Heart right ventricle (tissue), 16 donors: ENCODE data around the gene BRPF3. TPM values are rescaled to one million over a fixed set of nuclear protein-coding genes. Genes with fewer than 3 reads are reported as not detected.

Experiments used
- ATAC-seq, 8 donors: fragments of 200-7000 bp; cut with Tn5 transposase; one replicate each; pipeline ENCODE4 v1.9.1; 2020; ENCODE audit warnings: mild to moderate bottlenecking in 8 of 8, moderate library complexity in 8 of 8, moderate number of reproducible peaks in 1 of 8
- DNase-seq, 2 donors: peaks; one replicate each; pipeline ENCODE4 v3.0.0-alpha.2; 2020
- H3K27ac ChIP-seq, 10 donors: fragments of 200-600 bp; sonication (generic) in 2 of 10; one replicate each; pipeline versions ENCODE4 v1.5.0 to v1.8.0; 2020 to 2022; ENCODE audit warnings: mild to moderate bottlenecking in 3 of 10
- H3K27me3 ChIP-seq, 7 donors: fragments of 200-600 bp; one replicate each; pipeline ENCODE4 v1.8.0; 2021 to 2022; ENCODE audit warnings: mild to moderate bottlenecking in 2 of 7
- H3K36me3 ChIP-seq, 9 donors: fragments of 200-600 bp; sonication (generic) in 1 of 9; one replicate each; pipeline versions ENCODE4 v1.5.0 to v1.8.0; 2020 to 2022; ENCODE audit warnings: mild to moderate bottlenecking in 2 of 9
- H3K4me1 ChIP-seq, 9 donors: fragments of 200-600 bp; sonication (generic) in 1 of 9; one replicate each; pipeline versions ENCODE4 v1.5.0 to v1.8.0; 2020 to 2022; ENCODE audit warnings: mild to moderate bottlenecking in 4 of 9
- H3K4me3 ChIP-seq, 10 donors: fragments of 200-600 bp; sonication (generic) in 2 of 10; one replicate each; pipeline versions ENCODE4 v1.5.0 to v1.8.0; 2020 to 2022; ENCODE audit warnings: mild to moderate bottlenecking in 7 of 10, moderate library complexity in 2 of 10
- H3K9me3 ChIP-seq, 11 donors: fragments of 200-600 bp in 10 of 11; sonication (generic) in 2 of 11; one replicate each; pipeline versions ENCODE4 v1.5.0 to v1.8.0; 2013 to 2022; ENCODE audit warnings: mild to moderate bottlenecking in 2 of 11, control low read depth in 1 of 11, moderate library complexity in 1 of 11
- WGBS, 2 donors: extraction: QIAGEN DNeasy Blood & Tissue Kit; methylation state at CpG; one replicate each; pipeline ENCODE4 v1.1.7; 2013; ENCODE audit warnings: inconsistent platforms in 1 of 2; 5-methylcytosine and 5-hydroxymethylcytosine counted together
- intact Hi-C, 10 donors: fragments of 100-400 bp; cut with DNase I; formaldehyde crosslinking; loops; one replicate each; pipeline versions ENCODE4 v1.11.1 to v1.14.2; 2022
- polyA plus RNA-seq, 2 donors: library from polyadenylated mRNA; stranded (reverse); fragments of 200-250 nt; gene quantifications; one replicate each; pipeline ENCODE4 v1.2.3, GENCODE V29; 2013
- total RNA-seq, 10 donors: library from RNA; stranded (reverse); fragmentation: NEBNext Ultra II Directional in 3 of 10; extraction: Animal tissue kit (Norgen Biotek cat#: 25700) in 3 of 10; gene quantifications; one replicate each; pipeline versions ENCODE4 v1.2.1 to v1.2.4, GENCODE V29; 2021 to 2023
- TF ChIP-seq, protein P1 (sequence below), 9 donors: fragments of 200-600 bp; sonication (generic) in 2 of 9; IDR thresholded peaks; one replicate each; pipeline versions ENCODE4 v1.5.0 to v1.8.0; 2021 to 2022; ENCODE audit warnings: antibody characterized with exemption in 9 of 9, mild to moderate bottlenecking in 5 of 9, moderate library complexity in 1 of 9
- donor health status: Arrhythmogenic right ventricular cardiomyopathy.
- donor health status: ischemic (EF 13 %, LVEDD 7.1; RV severe dilation, severe dysfunction).
- donor health status: healthy with polysubstance abuse.
- donor health status: DM: no; HTN: yes; CAD: no.
- donor health status: DM: no; HTN: no; CAD: no.
- donor health status: ischemic (EF 25% LVEDD 6.9; RV normal size, moderate dysfunction).
- donor health status: ischemic (EF 25% LVEDD 5.7; RV mildly dilated, moderate dysfunction).
- donor health status: healthy.
- donor health status: DM: yes; HTN: yes; CAD: no.
- donor health status: Ischemic cardiomyopathy.
- donor health status: ischemic (EF 35%, LVEDD 5.7; RV mildly dilated, moderate dysfunction).
- donor health status: nonischemic (EF 11% LVEDD 7.7; RV severe dilation, severe dysfunction).
- donor health status: DM: yes; HTN: yes; CAD: no.
- donor health status: PGD.
- donor health status: ischemic (EF 29% LVEDD 5.4; RV normal size, mild dysfunction).
- donor health status: nonischemic (EF 23%, LVEDD 6.1; RV moderate dilation, normal function).

Gene BRPF3
- total and polyA plus RNA-seq, 12 donors = 6.3 to 20.5 (median 16.1) TPM

DNA sequence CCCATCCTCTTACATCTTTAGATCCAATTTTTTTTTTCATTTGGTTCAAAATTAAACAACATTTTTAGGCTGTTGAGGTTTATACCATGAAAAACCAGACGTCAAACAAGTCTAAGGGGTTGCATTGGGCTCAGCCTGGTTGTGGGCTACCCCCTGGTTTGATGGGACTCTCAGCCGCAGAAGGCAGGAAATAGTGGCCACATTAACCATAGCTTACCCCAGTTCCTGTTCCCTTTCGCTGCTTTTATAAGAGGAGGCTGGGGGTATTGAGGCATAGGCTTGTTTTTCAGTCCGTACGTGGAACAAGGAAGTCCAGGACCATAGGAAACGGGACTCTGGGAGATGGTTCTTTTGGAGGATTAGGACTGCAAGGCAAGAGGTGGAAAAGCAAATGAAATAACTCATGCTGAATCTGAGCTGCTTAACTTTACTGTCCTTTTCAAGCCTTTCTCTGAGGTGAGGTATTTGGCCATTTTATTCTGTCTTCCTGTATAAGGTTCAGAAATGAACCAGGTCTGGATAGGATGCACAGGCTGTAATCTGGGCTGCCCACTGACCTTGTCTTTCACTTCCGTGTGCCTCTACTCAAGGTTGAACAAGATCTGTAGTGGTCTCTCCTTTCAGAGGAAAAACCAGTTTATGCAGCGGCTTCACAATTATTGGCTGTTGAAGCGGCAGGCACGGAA lies 7.7 kb downstream of the BRPF3 start:
- Histone ChIP-seq H3K4me1 (peaks cover 0 to 44% (median 3%) of the 10 kb centered on the region in 9 donors), H3K27ac (no peak overlapping the region), H3K27me3 (no peaks in the 10 kb centered on the region), H3K9me3 (no peaks in the 10 kb centered on the region), H3K4me3 (no peak overlapping the region), H3K36me3 (peaks cover 0 to 94% (median 44%) of the 10 kb centered on the region in 9 donors)
- TF ChIP-seq, protein P1, sequence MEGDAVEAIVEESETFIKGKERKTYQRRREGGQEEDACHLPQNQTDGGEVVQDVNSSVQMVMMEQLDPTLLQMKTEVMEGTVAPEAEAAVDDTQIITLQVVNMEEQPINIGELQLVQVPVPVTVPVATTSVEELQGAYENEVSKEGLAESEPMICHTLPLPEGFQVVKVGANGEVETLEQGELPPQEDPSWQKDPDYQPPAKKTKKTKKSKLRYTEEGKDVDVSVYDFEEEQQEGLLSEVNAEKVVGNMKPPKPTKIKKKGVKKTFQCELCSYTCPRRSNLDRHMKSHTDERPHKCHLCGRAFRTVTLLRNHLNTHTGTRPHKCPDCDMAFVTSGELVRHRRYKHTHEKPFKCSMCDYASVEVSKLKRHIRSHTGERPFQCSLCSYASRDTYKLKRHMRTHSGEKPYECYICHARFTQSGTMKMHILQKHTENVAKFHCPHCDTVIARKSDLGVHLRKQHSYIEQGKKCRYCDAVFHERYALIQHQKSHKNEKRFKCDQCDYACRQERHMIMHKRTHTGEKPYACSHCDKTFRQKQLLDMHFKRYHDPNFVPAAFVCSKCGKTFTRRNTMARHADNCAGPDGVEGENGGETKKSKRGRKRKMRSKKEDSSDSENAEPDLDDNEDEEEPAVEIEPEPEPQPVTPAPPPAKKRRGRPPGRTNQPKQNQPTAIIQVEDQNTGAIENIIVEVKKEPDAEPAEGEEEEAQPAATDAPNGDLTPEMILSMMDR (IDR thresholded peaks at IDR 0.05) = no peak
- intact Hi-C loops = no loop called here
- ATAC-seq (no peak), DNase-seq (no peak)
- 89 to 90% methylated on average over 10 of the region's 10 CpGs for WGBS, 2 donors

DNA sequence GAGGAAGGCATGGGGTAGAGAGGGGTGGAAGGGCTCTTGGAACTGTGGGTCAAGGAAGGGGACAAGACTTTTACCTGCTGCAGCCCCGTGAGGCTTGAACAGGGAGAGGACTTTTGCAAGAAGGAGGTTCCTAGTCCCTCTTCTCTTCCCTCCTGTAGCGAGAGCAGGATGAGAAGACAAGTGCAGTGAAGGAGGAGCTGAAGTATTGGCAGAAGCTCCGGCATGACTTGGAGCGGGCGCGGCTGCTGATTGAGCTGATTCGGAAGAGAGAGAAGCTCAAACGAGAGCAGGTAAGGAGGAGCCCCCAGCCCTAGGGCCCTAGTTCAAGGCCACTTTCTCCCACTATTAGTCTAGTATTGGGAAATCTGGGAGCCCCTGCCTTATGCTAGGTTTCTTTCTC lies 10.6 kb downstream of the BRPF3 start:
- H3K27me3 ChIP-seq = no peaks in the 10 kb centered on the region
- H3K4me3 ChIP-seq = no peak overlapping the region
- 92 to 96% methylated on average over 8 of the region's 8 CpGs for WGBS, 2 donors
- H3K4me1 ChIP-seq = peaks cover 0 to 31% (median 0%) of the 10 kb centered on the region in 9 donors
- ATAC-seq = no peak
- TF ChIP-seq, protein P1 (IDR thresholded peaks at IDR 0.05) = no peak
- no peak for DNase-seq
- no peaks in the 10 kb centered on the region for H3K9me3 ChIP-seq
- peaks cover 0 to 100% (median 60%) of the 10 kb centered on the region in 9 donors for H3K36me3 ChIP-seq
- intact Hi-C loops = no loop called here
- H3K27ac ChIP-seq = no peak overlapping the region

DNA sequence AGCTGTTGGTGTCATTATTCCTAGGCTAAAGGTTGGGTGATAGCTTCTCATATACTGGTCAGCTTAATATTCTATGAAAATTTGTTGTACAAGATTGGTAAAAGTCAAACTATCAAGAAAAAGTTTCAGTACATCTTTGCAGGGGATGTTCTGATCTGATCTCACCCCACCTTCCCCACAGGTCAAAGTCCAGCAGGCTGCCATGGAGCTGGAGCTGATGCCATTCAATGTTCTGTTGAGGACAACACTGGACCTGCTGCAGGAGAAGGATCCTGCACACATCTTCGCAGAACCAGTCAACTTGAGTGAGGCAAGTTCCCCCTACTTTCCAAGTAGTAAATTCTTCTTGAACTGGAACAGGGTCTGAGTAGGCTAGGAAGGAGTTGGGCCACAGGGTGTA lies 13.1 kb downstream of the BRPF3 start:
- intact Hi-C loops = no loop called here
- DNase-seq (no peak), ATAC-seq (no peak)
- no peaks in the 10 kb centered on the region for H3K27me3 ChIP-seq
- TF ChIP-seq, protein P1 (IDR thresholded peaks at IDR 0.05) = no peak
- no peak overlapping the region for H3K4me3 ChIP-seq
- H3K4me1 ChIP-seq = peaks cover 0 to 8% (median 0%) of the 10 kb centered on the region in 9 donors
- H3K9me3 ChIP-seq = no peaks in the 10 kb centered on the region
- peaks cover 0 to 100% (median 71%) of the 10 kb centered on the region in 9 donors for H3K36me3 ChIP-seq
- WGBS, 2 donors = 94 to 98% methylated on average over 1 of the region's 1 CpG
- H3K27ac ChIP-seq = no peak overlapping the region

DNA sequence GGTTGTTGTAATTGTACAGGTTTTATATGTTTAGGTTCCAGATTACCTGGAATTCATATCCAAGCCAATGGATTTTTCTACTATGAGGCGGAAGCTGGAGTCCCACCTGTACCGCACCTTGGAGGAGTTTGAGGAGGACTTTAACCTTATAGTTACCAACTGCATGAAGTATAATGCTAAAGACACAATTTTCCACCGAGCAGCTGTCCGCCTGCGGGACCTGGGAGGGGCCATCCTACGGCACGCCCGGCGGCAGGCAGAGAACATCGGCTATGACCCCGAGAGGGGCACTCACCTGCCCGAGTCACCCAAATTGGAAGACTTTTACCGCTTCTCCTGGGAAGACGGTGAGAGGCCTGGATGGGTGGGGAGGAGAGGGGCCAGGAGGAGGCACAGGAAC lies 13.6 kb downstream of the BRPF3 start:
- 97 to 99% methylated on average over 14 of the region's 14 CpGs for WGBS, 2 donors
- intact Hi-C loops = no loop called here
- H3K27me3 ChIP-seq = no peaks in the 10 kb centered on the region
- TF ChIP-seq, protein P1 (IDR thresholded peaks at IDR 0.05) = no peak
- H3K27ac ChIP-seq = no peak overlapping the region
- peaks cover 0 to 2% (median 0%) of the 10 kb centered on the region in 9 donors for H3K4me1 ChIP-seq
- no peak for DNase-seq
- no peak overlapping the region for H3K4me3 ChIP-seq
- H3K36me3 ChIP-seq = peaks cover 0 to 100% (median 74%) of the 10 kb centered on the region in 9 donors
- H3K9me3 ChIP-seq = no peaks in the 10 kb centered on the region
- ATAC-seq = no peak
